Panc1 (cell line): Measurements from ENCODE around the gene FHL1. TPM values are rescaled to one million over a fixed set of nuclear protein-coding genes. Genes with fewer than 3 reads are reported as not detected.

Experiments used
- ATAC-seq: fragments of 200-7000 bp; cut with Tn5 transposase; 2 replicates; pipeline ENCODE4 v1.9.1; 2020; ENCODE audit warnings: mild to moderate bottlenecking, moderate library complexity
- BruUV-seq: library from RNA; stranded (reverse); fragments of 400-500 nt; replicated peaks from 2 replicates; lab custom pipeline; 2021; lab: Mats Ljungman, UMichigan
- CTCF ChIA-PET: fragments of 300-600 bp; sonication (Branson Sonifier 250); formaldehyde crosslinking; loops from one replicate; lab custom pipeline; 2022; ENCODE audit warnings: antibody characterized with exemption; lab: Charles Lee
- POLR2A ChIA-PET: fragments of 300-600 bp; sonication (Branson Sonifier 250); formaldehyde crosslinking; loops from one replicate; lab custom pipeline; 2022; ENCODE audit warnings: antibody characterized with exemption; lab: Charles Lee
- DNase-seq: peaks from one replicate; pipeline ENCODE4 v3.0.0-alpha.2; 2010; ENCODE audit warnings: low read depth, low spot score
- H3K27ac ChIP-seq: 2 replicates; pipeline ENCODE4 v1.5.1; 2011; ENCODE audit warnings: mild to moderate bottlenecking, low read length, inconsistent platforms
- H3K27me3 ChIP-seq: fragments of 200-500 bp; sonication (Bioruptor generic); 2 replicates; pipeline ENCODE4 v1.6.0; 2014; ENCODE audit warnings: low read length, inconsistent platforms; ENCODE audit not compliant: control insufficient read depth, insufficient read depth
- H3K36me3 ChIP-seq: fragments of 200-500 bp; sonication (Bioruptor generic); 2 replicates; pipeline ENCODE4 v1.5.1; 2014; ENCODE audit warnings: inconsistent platforms, mild to moderate bottlenecking, low read length, moderate library complexity; ENCODE audit not compliant: control insufficient read depth, insufficient read depth
- H3K4me1 ChIP-seq: 2 replicates; pipeline ENCODE4 v1.5.1; 2011; ENCODE audit warnings: inconsistent platforms, mild to moderate bottlenecking, low read length, moderate library complexity; ENCODE audit not compliant: control insufficient read depth, insufficient read depth
- H3K4me3 ChIP-seq, 2 experiments: 2 replicates each; pipeline ENCODE4 v1.5.1; 2011 to 2012; ENCODE audit warnings: low read depth in 2 of 2, low read length in 2 of 2, mild to moderate bottlenecking in 2 of 2, inconsistent platforms in 1 of 2, moderate library complexity in 1 of 2
- H3K9me3 ChIP-seq: fragments of 200-500 bp; sonication (Bioruptor generic); 2 replicates; pipeline ENCODE4 v1.5.1; 2014; ENCODE audit warnings: low read depth, mild to moderate bottlenecking, inconsistent platforms, low read length, moderate library complexity; ENCODE audit not compliant: control insufficient read depth, insufficient read depth
- POLR2AphosphoS5 ChIP-seq: IDR thresholded peaks from 2 replicates; pipeline ENCODE4 v1.6.1; 2012; ENCODE audit warnings: mild to moderate bottlenecking, low read depth, low read length, moderate library complexity
- SIN3A ChIP-seq: IDR thresholded peaks from 2 replicates; pipeline ENCODE4 v1.6.1; 2012; ENCODE audit warnings: low read depth, mild to moderate bottlenecking, low read length, moderate library complexity, borderline replicate concordance; ENCODE audit not compliant: insufficient read depth
- TCF7L2 ChIP-seq: IDR thresholded peaks from 2 replicates; pipeline ENCODE4 v1.6.1; 2011; ENCODE audit warnings: mild to moderate bottlenecking, low read depth, low read length, inconsistent platforms
- in situ Hi-C: cut with HindIII; loops from 2 replicates; pipeline ENCODE4 v1.10.0; 2016; ENCODE audit warnings: low sequenced_read_pairs, low pct_unique_long_range_greater_than_20kb
- intact Hi-C: fragments of 100-400 bp; cut with micrococcal nuclease; formaldehyde crosslinking; loops from one replicate; pipeline ENCODE4 v1.10.0; 2022; ENCODE audit not compliant: unreplicated experiment
- total RNA-seq: library from RNA; stranded (reverse); gene quantifications from one replicate; pipeline ENCODE4 v1.2.1, GENCODE V29; 2021; ENCODE audit not compliant: unreplicated experiment
- TF ChIP-seq, protein P1 (sequence below): fragments of 450-650 bp; IDR thresholded peaks from 2 replicates; pipeline ENCODE4 v1.5.1; 2017; ENCODE audit warnings: mild to moderate bottlenecking
- TF ChIP-seq, protein P2 (sequence below), 2 experiments: IDR thresholded peaks; 2 replicates each; pipeline ENCODE4 v1.6.1; 2011 to 2012; ENCODE audit warnings: low read depth in 2 of 2, control low read depth in 1 of 2, low read length in 1 of 2, mild to moderate bottlenecking in 1 of 2, moderate library complexity in 1 of 2; ENCODE audit not compliant: insufficient read depth in 1 of 2

The FHL1 gene
- total RNA-seq, 1 experiment from 2014 or later, result 67.9 TPM

DNA sequence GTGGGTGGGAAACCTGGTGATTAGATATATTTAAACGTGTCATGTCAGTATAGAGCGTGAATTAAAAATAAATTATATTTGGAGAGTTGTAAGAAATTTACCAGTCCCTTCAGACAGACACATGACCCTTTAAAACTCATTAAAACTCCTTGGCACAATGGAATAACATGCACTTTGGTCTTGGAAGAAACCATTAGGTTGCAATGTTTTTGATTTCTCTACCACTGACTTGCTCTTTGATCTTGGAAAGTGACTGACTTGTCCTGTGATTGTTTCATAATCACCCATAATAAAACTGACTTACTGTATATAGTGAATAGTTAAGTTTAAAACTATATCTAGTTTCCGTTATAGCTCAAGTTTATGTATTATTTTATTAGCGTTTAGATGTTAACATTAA lies 35.8 kb downstream of the FHL1 start:
- intact Hi-C loops, result no loop called here
- BruUV-seq, result no TSS peak
- DNase-seq, result no peak

DNA sequence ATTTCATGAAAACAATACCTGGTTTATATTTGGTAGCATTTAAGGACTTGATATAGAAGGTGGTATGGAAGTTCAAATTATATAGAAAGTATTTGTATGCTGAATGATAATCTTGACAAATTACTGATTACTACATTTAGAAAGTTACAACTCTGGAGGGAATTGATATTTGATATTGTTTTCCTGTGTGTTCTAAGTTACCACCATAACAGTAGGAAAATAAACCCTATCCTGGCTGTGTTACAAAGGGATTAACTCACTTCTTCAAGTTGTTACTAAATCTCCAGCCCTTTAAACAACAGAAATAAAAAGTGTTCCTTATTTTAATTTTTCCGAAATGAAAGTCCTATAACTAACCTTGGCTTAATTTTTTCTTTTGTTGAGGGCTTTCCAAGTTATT lies 36.6 kb downstream of the FHL1 start:
- ChIA-PET POLR2A (no interaction called here), CTCF (no interaction called here)
- in situ Hi-C loops (no loop called here), intact Hi-C loops (no loop called here)
- no peaks in the 10 kb centered on the region; the same call in 1 of the 2 replicates for H3K36me3 ChIP-seq
- ATAC-seq (no peak), DNase-seq (no peak)
- H3K27ac ChIP-seq, result no peak overlapping the region
- TF ChIP-seq POLR2AphosphoS5 (no peak), SIN3A (no peak), TCF7L2 (no peak)
- TF ChIP-seq, protein P1, sequence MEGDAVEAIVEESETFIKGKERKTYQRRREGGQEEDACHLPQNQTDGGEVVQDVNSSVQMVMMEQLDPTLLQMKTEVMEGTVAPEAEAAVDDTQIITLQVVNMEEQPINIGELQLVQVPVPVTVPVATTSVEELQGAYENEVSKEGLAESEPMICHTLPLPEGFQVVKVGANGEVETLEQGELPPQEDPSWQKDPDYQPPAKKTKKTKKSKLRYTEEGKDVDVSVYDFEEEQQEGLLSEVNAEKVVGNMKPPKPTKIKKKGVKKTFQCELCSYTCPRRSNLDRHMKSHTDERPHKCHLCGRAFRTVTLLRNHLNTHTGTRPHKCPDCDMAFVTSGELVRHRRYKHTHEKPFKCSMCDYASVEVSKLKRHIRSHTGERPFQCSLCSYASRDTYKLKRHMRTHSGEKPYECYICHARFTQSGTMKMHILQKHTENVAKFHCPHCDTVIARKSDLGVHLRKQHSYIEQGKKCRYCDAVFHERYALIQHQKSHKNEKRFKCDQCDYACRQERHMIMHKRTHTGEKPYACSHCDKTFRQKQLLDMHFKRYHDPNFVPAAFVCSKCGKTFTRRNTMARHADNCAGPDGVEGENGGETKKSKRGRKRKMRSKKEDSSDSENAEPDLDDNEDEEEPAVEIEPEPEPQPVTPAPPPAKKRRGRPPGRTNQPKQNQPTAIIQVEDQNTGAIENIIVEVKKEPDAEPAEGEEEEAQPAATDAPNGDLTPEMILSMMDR, result no peak
- TF ChIP-seq, protein P2, sequence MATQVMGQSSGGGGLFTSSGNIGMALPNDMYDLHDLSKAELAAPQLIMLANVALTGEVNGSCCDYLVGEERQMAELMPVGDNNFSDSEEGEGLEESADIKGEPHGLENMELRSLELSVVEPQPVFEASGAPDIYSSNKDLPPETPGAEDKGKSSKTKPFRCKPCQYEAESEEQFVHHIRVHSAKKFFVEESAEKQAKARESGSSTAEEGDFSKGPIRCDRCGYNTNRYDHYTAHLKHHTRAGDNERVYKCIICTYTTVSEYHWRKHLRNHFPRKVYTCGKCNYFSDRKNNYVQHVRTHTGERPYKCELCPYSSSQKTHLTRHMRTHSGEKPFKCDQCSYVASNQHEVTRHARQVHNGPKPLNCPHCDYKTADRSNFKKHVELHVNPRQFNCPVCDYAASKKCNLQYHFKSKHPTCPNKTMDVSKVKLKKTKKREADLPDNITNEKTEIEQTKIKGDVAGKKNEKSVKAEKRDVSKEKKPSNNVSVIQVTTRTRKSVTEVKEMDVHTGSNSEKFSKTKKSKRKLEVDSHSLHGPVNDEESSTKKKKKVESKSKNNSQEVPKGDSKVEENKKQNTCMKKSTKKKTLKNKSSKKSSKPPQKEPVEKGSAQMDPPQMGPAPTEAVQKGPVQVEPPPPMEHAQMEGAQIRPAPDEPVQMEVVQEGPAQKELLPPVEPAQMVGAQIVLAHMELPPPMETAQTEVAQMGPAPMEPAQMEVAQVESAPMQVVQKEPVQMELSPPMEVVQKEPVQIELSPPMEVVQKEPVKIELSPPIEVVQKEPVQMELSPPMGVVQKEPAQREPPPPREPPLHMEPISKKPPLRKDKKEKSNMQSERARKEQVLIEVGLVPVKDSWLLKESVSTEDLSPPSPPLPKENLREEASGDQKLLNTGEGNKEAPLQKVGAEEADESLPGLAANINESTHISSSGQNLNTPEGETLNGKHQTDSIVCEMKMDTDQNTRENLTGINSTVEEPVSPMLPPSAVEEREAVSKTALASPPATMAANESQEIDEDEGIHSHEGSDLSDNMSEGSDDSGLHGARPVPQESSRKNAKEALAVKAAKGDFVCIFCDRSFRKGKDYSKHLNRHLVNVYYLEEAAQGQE (IDR thresholded peaks at IDR 0.05; ENCODE audit: insufficient read depth in 1 of 2, low read depth in 2 of 2, low read length in 1 of 2), result no peak
- peaks cover 3% of the 10 kb centered on the region; the same call in 1 of the 2 replicates for H3K4me1 ChIP-seq
- H3K27me3 ChIP-seq, result no peaks in the 10 kb centered on the region; the same call in 1 of the 2 replicates
- no peaks in the 10 kb centered on the region for H3K9me3 ChIP-seq
- BruUV-seq, result no TSS peak
- H3K4me3 ChIP-seq, result no peak overlapping the region

More for the DNA sequence above, 35.8 kb downstream of the FHL1 start:
- Histone ChIP-seq H3K9me3 (no peaks in the 10 kb centered on the region), H3K27me3 (no peaks in the 10 kb centered on the region; the same call in 1 of the 2 replicates), H3K36me3 (no peaks in the 10 kb centered on the region; the same call in 1 of the 2 replicates), H3K27ac (no peak overlapping the region), H3K4me3 (no peak overlapping the region), H3K4me1 (peaks cover 3% of the 10 kb centered on the region; the same call in 1 of the 2 replicates)
- CTCF ChIA-PET, result no interaction called here
- TF ChIP-seq POLR2AphosphoS5 (no peak), SIN3A (no peak), TCF7L2 (no peak)
- TF ChIP-seq, protein P1, result no peak
- TF ChIP-seq, protein P2 (IDR thresholded peaks at IDR 0.05; ENCODE audit: insufficient read depth in 1 of 2, low read depth in 2 of 2, low read length in 1 of 2), result no peak
- in situ Hi-C loops, result no loop called here
- POLR2A ChIA-PET, result no interaction called here
- ATAC-seq, result no peak
